IMR-90 (cell line): Measurements from ENCODE around the gene ITPR2. TPM values are rescaled to one million over a fixed set of nuclear protein-coding genes. Genes with fewer than 3 reads are reported as not detected.

Source experiments
- ATAC-seq: fragments of 200-7000 bp; cut with Tn5 transposase; 2 replicates; pipeline ENCODE4 v1.9.1; 2020; ENCODE audit warnings: low read depth, mild to moderate bottlenecking, moderate library complexity
- BruUV-seq: library from RNA; stranded (reverse); fragments of 400-500 nt; replicated peaks from 2 replicates; lab custom pipeline; 2021; lab: Mats Ljungman, UMichigan
- CTCF ChIA-PET: fragments of 300-600 bp; formaldehyde crosslinking; extraction: SDS; loops from one replicate; lab custom pipeline; 2021; ENCODE audit warnings: antibody characterized with exemption; lab: Yijun Ruan, JAX
- POLR2A ChIA-PET: fragments of 300-600 bp; sonication (Branson Sonifier 250); formaldehyde crosslinking; loops from one replicate; lab custom pipeline; 2022; ENCODE audit warnings: antibody characterized with exemption; ENCODE audit not compliant: unreplicated experiment; lab: Charles Lee
- DNase-seq: peaks from one replicate; pipeline ENCODE4 v3.0.0; 2013
- H2AFZ ChIP-seq: replicated peaks from 2 replicates; pipeline ENCODE3; 2013; ENCODE audit warnings: low read length, mild to moderate bottlenecking; ENCODE audit not compliant: poor library complexity
- H2AK5ac ChIP-seq: 2 replicates; pipeline ENCODE4 v1.6.1; 2013; ENCODE audit warnings: low read depth, low read length, inconsistent platforms
- H2AK9ac ChIP-seq: replicated peaks from 2 replicates; pipeline ENCODE3; 2013; ENCODE audit warnings: mild to moderate bottlenecking, low read depth, low read length, moderate library complexity; ENCODE audit not compliant: poor library complexity
- H2BK120ac ChIP-seq: 2 replicates; pipeline ENCODE4 v1.6.1; 2013; ENCODE audit warnings: low read depth, low read length, inconsistent platforms
- H2BK15ac ChIP-seq: 3 replicates; pipeline ENCODE4 v1.6.1; 2013; ENCODE audit warnings: low read depth, low read length, inconsistent platforms
- H2BK20ac ChIP-seq: 2 replicates; pipeline ENCODE4 v1.6.1; 2013; ENCODE audit warnings: low read depth, mild to moderate bottlenecking, inconsistent platforms, low read length, moderate library complexity
- H2BK5ac ChIP-seq: 2 replicates; pipeline ENCODE4 v1.6.1; 2013; ENCODE audit warnings: mild to moderate bottlenecking, low read depth, low read length, inconsistent platforms; ENCODE audit not compliant: poor library complexity, severe bottlenecking
- H3K14ac ChIP-seq: replicated peaks from 2 replicates; pipeline ENCODE4 v1.6.1; 2013; ENCODE audit warnings: low read depth, low read length, inconsistent platforms
- H3K18ac ChIP-seq: 2 replicates; pipeline ENCODE4 v1.6.1; 2013; ENCODE audit warnings: low read depth, low read length, control low read depth
- H3K23ac ChIP-seq: 2 replicates; pipeline ENCODE4 v1.6.1; 2013; ENCODE audit warnings: low read depth, low read length, inconsistent platforms
- H3K27ac ChIP-seq: 2 replicates; pipeline ENCODE4 v1.5.1; 2013; ENCODE audit warnings: mild to moderate bottlenecking, control low read depth, low read length; ENCODE audit not compliant: insufficient read depth
- H3K27me3 ChIP-seq: 2 replicates; pipeline ENCODE4 v1.6.1; 2013; ENCODE audit warnings: low read length; ENCODE audit not compliant: control insufficient read depth, insufficient read depth
- H3K36me3 ChIP-seq: 2 replicates; pipeline ENCODE4 v1.6.1; 2013; ENCODE audit warnings: low read length, mixed read lengths; ENCODE audit not compliant: control insufficient read depth, insufficient read depth
- H3K4ac ChIP-seq: 2 replicates; pipeline ENCODE4 v1.6.1; 2013; ENCODE audit warnings: low read depth, low read length, inconsistent platforms
- H3K4me1 ChIP-seq: 2 replicates; pipeline ENCODE4 v1.6.1; 2013; ENCODE audit warnings: low read length, mixed read lengths; ENCODE audit not compliant: control insufficient read depth, insufficient read depth
- H3K4me2 ChIP-seq: 2 replicates; pipeline ENCODE4 v1.6.1; 2013; ENCODE audit warnings: low read depth, mild to moderate bottlenecking, control low read depth, low read length, moderate library complexity
- H3K4me3 ChIP-seq: 2 replicates; pipeline ENCODE4 v1.5.1; 2013; ENCODE audit warnings: low read depth, mild to moderate bottlenecking, control low read depth, low read length, moderate library complexity; ENCODE audit not compliant: insufficient read depth
- H3K56ac ChIP-seq: 2 replicates; pipeline ENCODE4 v1.6.1; 2013; ENCODE audit warnings: low read length, inconsistent platforms; ENCODE audit not compliant: insufficient read depth; ENCODE audit errors: extremely low read depth
- H3K79me1 ChIP-seq, 2 experiments: 2 replicates each; pipeline ENCODE4 v1.6.1; 2013; ENCODE audit warnings: low read length in 2 of 2, inconsistent platforms in 1 of 2, low read depth in 1 of 2
- H3K9ac ChIP-seq: 2 replicates; pipeline ENCODE4 v1.6.1; 2013; ENCODE audit warnings: low read depth, low read length, control low read depth
- H3K9me1 ChIP-seq: 2 replicates; pipeline ENCODE4 v1.6.1; 2013; ENCODE audit warnings: low read length, inconsistent platforms; ENCODE audit not compliant: insufficient read depth
- H3K9me3 ChIP-seq: 2 replicates; pipeline ENCODE4 v1.6.1; 2013; ENCODE audit warnings: low read length; ENCODE audit not compliant: control insufficient read depth, insufficient read depth
- H4K20me1 ChIP-seq: 2 replicates; pipeline ENCODE4 v1.6.1; 2013; ENCODE audit warnings: low read length, inconsistent platforms; ENCODE audit not compliant: insufficient read depth
- H4K5ac ChIP-seq: 2 replicates; pipeline ENCODE4 v1.6.1; 2013; ENCODE audit warnings: mild to moderate bottlenecking, low read depth, low read length, control low read depth
- H4K8ac ChIP-seq, 2 experiments: 2 replicates each; pipeline ENCODE4 v1.6.1; 2013; ENCODE audit warnings: low read depth in 2 of 2, low read length in 2 of 2, control low read depth in 1 of 2, inconsistent platforms in 1 of 2
- H4K91ac ChIP-seq: 2 replicates; pipeline ENCODE4 v1.6.1; 2013; ENCODE audit warnings: low read depth, low read length, inconsistent platforms; ENCODE audit not compliant: insufficient read depth
- FOS ChIP-seq: fragments of 150-350 bp; IDR thresholded peaks from 2 replicates; pipeline ENCODE4 v1.6.1; 2016; ENCODE audit warnings: low read depth, low read length
- MAFK ChIP-seq: IDR thresholded peaks from 2 replicates; pipeline ENCODE4 v1.6.1; 2012; ENCODE audit warnings: low read depth, low read length, improper control_type of control experiment
- NFE2L2 ChIP-seq: fragments of 150-350 bp; IDR thresholded peaks from 2 replicates; pipeline ENCODE4 v1.6.1; 2016; ENCODE audit warnings: low read depth, mild to moderate bottlenecking, low read length
- POLR2A ChIP-seq: IDR thresholded peaks from 2 replicates; pipeline ENCODE4 v1.6.1; 2012; ENCODE audit warnings: mild to moderate bottlenecking, low read depth, low read length
- RAD21 ChIP-seq: IDR thresholded peaks from 2 replicates; pipeline ENCODE4 v1.6.1; 2012; ENCODE audit warnings: low read length, improper control_type of control experiment
- RCOR1 ChIP-seq: IDR thresholded peaks from 2 replicates; pipeline ENCODE4 v1.6.1; 2012; ENCODE audit warnings: mild to moderate bottlenecking, low read length, improper control_type of control experiment; ENCODE audit not compliant: insufficient replicate concordance
- dilution Hi-C: fragments of 300-500 bp; cut with HindIII; formaldehyde crosslinking; loops from one replicate; pipeline ENCODE4 v1.14.3; 2018; ENCODE audit warnings: low sequenced_read_pairs; ENCODE audit not compliant: unreplicated experiment
- in situ Hi-C: fragments of 300-500 bp; cut with MboI; formaldehyde crosslinking; loops from 3 replicates; pipeline ENCODE4 v1.14.3; 2019; ENCODE audit warnings: low sequenced_read_pairs, inconsistent platforms, mixed read lengths
- intact Hi-C: fragments of 100-400 bp; cut with micrococcal nuclease; formaldehyde crosslinking; loops from 2 replicates; pipeline ENCODE4 v1.10.0; 2022
- polyA plus RNA-seq, 3 experiments: library from polyadenylated mRNA; depleted of rRNA; stranded (reverse); fragments of >200 nt; gene quantifications; 2 replicates each; pipeline ENCODE4 v1.2.3, GENCODE V29; 2012; ENCODE audit warnings: low replicate concordance in 1 of 3
- total RNA-seq: library from RNA; depleted of rRNA; stranded (reverse); fragments of >200 nt; gene quantifications from 2 replicates; pipeline ENCODE4 v1.2.3, GENCODE V29; 2012
- TF ChIP-seq, protein P1 (sequence below): fragments of 150-350 bp; IDR thresholded peaks from 2 replicates; pipeline ENCODE4 v1.6.1; 2017; ENCODE audit warnings: mild to moderate bottlenecking, antibody characterized with exemption, low read length, low read depth
- TF ChIP-seq, protein P2 (sequence below): fragments of 150-350 bp; IDR thresholded peaks from 2 replicates; pipeline ENCODE4 v1.6.1; 2016; ENCODE audit warnings: low read depth, mild to moderate bottlenecking, low read length, moderate library complexity, borderline replicate concordance

Gene ITPR2
- total and polyA plus RNA-seq, 2 of the 4 experiments (the other 2 are of a cell fraction), result 1.2 to 9.0 TPM

DNA sequence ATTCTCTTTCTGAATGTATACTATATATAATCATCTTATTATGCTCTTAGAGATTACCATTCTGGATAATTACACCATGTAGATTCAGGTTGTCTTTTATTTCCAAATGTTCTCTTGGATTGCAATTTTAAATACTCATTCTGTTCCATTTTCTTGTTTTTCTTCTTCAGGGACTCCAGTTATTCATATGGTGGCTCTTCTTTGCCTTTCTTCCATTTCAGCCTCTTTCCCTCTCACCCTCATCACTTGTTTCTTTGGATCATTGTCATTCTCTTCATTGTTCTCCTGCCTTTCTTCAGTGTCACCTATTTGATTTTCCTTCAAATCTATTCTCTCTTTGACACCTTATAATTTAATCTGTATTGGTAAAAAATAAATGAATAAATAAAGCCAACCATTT is 182.0 kb downstream of the ITPR2 start:
- H4K20me1 ChIP-seq, result no peaks in the 10 kb centered on the region
- H3K36me3 ChIP-seq, result no peaks in the 10 kb centered on the region
- ChIA-PET POLR2A (no interaction called here), CTCF (interaction anchor here (1.4 to 2.1 kb wide), 3 partner anchors 20 to 531 kb away, joined by 6 to 12 read pairs (median 8); no protein-coding TSS in a partner anchor)
- H3K18ac ChIP-seq, result no peak overlapping the region; the same call in 1 of the 2 replicates
- H4K5ac ChIP-seq, result no peak overlapping the region
- H3K9me3 ChIP-seq, result no peaks in the 10 kb centered on the region
- dilution Hi-C loops, result no loop called here
- peak overlapping the region; percentile 1 for H2BK5ac ChIP-seq
- no peak overlapping the region for H3K4me3 ChIP-seq
- H2AK5ac ChIP-seq, result 0 out of 2 replicates have a peak overlapping the region, but pooled peaks have one; percentile 44
- H3K79me1 ChIP-seq, result no peaks in the 10 kb centered on the region
- no peak overlapping the region for H3K14ac ChIP-seq
- H3K4ac ChIP-seq, result no peak overlapping the region
- peak overlapping the region; percentile 47; the same call in 1 of the 2 replicates for H2BK20ac ChIP-seq
- H3K23ac ChIP-seq, result no peak overlapping the region
- in situ Hi-C loops, result loop anchor here (10.0 kb wide), 1 partner anchor 526 kb away; the partner anchor contains the start of gene BHLHE41
- ATAC-seq (no peak), DNase-seq (no peak)
- no peak overlapping the region for H4K8ac ChIP-seq
- no peak overlapping the region for H2BK15ac ChIP-seq
- peak overlapping the region; percentile 53; the same call in 1 of the 2 replicates for H2BK120ac ChIP-seq
- intact Hi-C loops, result loop anchor here (1.0 to 5.0 kb wide), 6 partner anchors 21 to 1214 kb away; partner anchors contain the start of gene SSPN
- H2AK9ac ChIP-seq, result no peak overlapping the region
- H3K56ac ChIP-seq, result no peak overlapping the region
- no peaks in the 10 kb centered on the region for H3K27me3 ChIP-seq
- H2AFZ ChIP-seq, result no peak overlapping the region
- H3K9ac ChIP-seq, result no peak overlapping the region
- 0 out of 2 replicates have a peak overlapping the region, but pooled peaks have one; percentile 36 for H4K91ac ChIP-seq
- no peak overlapping the region for H3K4me2 ChIP-seq
- H3K27ac ChIP-seq, result no peak overlapping the region
- no TSS peak for BruUV-seq
- peaks cover 6% of the 10 kb centered on the region; the same call in 1 of the 2 replicates for H3K9me1 ChIP-seq
- TF ChIP-seq, protein P1, sequence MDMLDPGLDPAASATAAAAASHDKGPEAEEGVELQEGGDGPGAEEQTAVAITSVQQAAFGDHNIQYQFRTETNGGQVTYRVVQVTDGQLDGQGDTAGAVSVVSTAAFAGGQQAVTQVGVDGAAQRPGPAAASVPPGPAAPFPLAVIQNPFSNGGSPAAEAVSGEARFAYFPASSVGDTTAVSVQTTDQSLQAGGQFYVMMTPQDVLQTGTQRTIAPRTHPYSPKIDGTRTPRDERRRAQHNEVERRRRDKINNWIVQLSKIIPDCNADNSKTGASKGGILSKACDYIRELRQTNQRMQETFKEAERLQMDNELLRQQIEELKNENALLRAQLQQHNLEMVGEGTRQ, result no peak
- no peak for TF ChIP-seq NFE2L2
- no peak for TF ChIP-seq RCOR1
- TF ChIP-seq MAFK, result no peak
- TF ChIP-seq, protein P2, sequence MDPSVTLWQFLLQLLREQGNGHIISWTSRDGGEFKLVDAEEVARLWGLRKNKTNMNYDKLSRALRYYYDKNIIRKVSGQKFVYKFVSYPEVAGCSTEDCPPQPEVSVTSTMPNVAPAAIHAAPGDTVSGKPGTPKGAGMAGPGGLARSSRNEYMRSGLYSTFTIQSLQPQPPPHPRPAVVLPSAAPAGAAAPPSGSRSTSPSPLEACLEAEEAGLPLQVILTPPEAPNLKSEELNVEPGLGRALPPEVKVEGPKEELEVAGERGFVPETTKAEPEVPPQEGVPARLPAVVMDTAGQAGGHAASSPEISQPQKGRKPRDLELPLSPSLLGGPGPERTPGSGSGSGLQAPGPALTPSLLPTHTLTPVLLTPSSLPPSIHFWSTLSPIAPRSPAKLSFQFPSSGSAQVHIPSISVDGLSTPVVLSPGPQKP, result no peak
- no peak for TF ChIP-seq FOS
- no peak for TF ChIP-seq RAD21
- TF ChIP-seq POLR2A, result no peak
- H3K4me1 ChIP-seq, result peaks cover 11% of the 10 kb centered on the region
